GM12878 (cell line): ENCODE data around the gene CITED2. TPM values are rescaled to one million over a fixed set of nuclear protein-coding genes. Genes with fewer than 3 reads are reported as not detected.
"Not testable (repeated sequence)": the region's sequence is repeated elsewhere in the genome, so short reads cannot be mapped to it uniquely, and the experiment has no call there.

Source experiments
- ATAC-seq: fragments of 200-7000 bp; cut with Tn5 transposase; 3 replicates; pipeline ENCODE4 v1.9.1; 2020; ENCODE audit warnings: mild to moderate bottlenecking, moderate library complexity
- BruUV-seq: library from RNA; stranded (reverse); fragments of 400-500 nt; replicated peaks from 2 replicates; lab custom pipeline; 2021; lab: Mats Ljungman, UMichigan
- CTCF ChIA-PET: fragments of 300-600 bp; sonication (Branson Sonifier 250); formaldehyde crosslinking; extraction: SDS; loops from one replicate; lab custom pipeline; 2021; ENCODE audit warnings: inconsistent platforms; lab: Yijun Ruan, JAX
- POLR2A ChIA-PET: fragments of 350-600 bp; formaldehyde crosslinking; extraction: SDS; loops from one replicate; lab custom pipeline; 2021; ENCODE audit warnings: inconsistent platforms; lab: Charles Lee
- RAD21 ChIA-PET: fragments of 300-600 bp; sonication (Branson Sonifier 250); formaldehyde crosslinking; loops from one replicate; lab custom pipeline; 2023; ENCODE audit warnings: antibody characterized with exemption; ENCODE audit not compliant: unreplicated experiment; lab: Charles Lee
- SMC1A ChIA-PET: fragments of 300-600 bp; sonication (Branson Sonifier 250); formaldehyde crosslinking; loops from one replicate; lab custom pipeline; 2023; ENCODE audit not compliant: unreplicated experiment, uncharacterized antibody; lab: Charles Lee
- DNase-seq: peaks from one replicate; pipeline ENCODE4 v3.0.0-alpha.2; 2011; ENCODE audit warnings: low read depth, low spot score
- FAIRE-seq: peaks from 3 replicates; lab custom pipeline; 2011; peaks lifted over from hg19 to GRCh38; lab: Jason Lieb, UNC
- H2AFZ ChIP-seq: 2 replicates; pipeline ENCODE4 v1.6.0; 2011; ENCODE audit warnings: low read depth, low read length, control low read depth; ENCODE audit not compliant: control insufficient read depth
- H3K27ac ChIP-seq: 2 replicates; pipeline ENCODE4 v1.5.1; 2011; ENCODE audit warnings: control low read depth; ENCODE audit not compliant: control insufficient read depth, insufficient read depth
- H3K27me3 ChIP-seq, 2 experiments: replicated peaks in 1 of 2; 2 replicates each; pipeline versions ENCODE4 v1.6.0 to v1.6.1; 2011; ENCODE audit warnings: low read length in 1 of 2; ENCODE audit not compliant: control insufficient read depth in 2 of 2, insufficient read depth in 2 of 2
- H3K36me3 ChIP-seq, 2 experiments: 2 replicates each; pipeline ENCODE4 v1.5.1; 2011; ENCODE audit warnings: low read length in 1 of 2; ENCODE audit not compliant: control insufficient read depth in 2 of 2, insufficient read depth in 2 of 2
- H3K4me1 ChIP-seq: 2 replicates; pipeline ENCODE4 v1.6.1; 2011; ENCODE audit warnings: mild to moderate bottlenecking, low read length, moderate library complexity, mixed read lengths; ENCODE audit not compliant: control insufficient read depth, insufficient read depth
- H3K4me2 ChIP-seq: 2 replicates; pipeline ENCODE4 v1.6.0; 2011; ENCODE audit warnings: control low read depth; ENCODE audit not compliant: control insufficient read depth, insufficient read depth
- H3K4me3 ChIP-seq: fragments of 200-600 bp; sonication (generic); 2 replicates; pipeline ENCODE4 v1.5.1; 2016
- H3K79me2 ChIP-seq: 2 replicates; pipeline ENCODE4 v1.6.0; 2011; ENCODE audit warnings: low read length; ENCODE audit not compliant: control insufficient read depth, insufficient read depth
- H3K9ac ChIP-seq: 2 replicates; pipeline ENCODE4 v1.8.0; 2011; ENCODE audit warnings: low read length, control low read depth, mixed read lengths; ENCODE audit not compliant: control insufficient read depth, insufficient read depth
- H3K9me3 ChIP-seq: replicated peaks from 3 replicates; pipeline ENCODE4 v1.5.1; 2011; ENCODE audit warnings: mild to moderate bottlenecking, low read length; ENCODE audit not compliant: control insufficient read depth, insufficient read depth
- H4K20me1 ChIP-seq: 2 replicates; pipeline ENCODE4 v1.6.0; 2011; ENCODE audit not compliant: control insufficient read depth, insufficient read depth
- CHD2 ChIP-seq: IDR thresholded peaks from 2 replicates; pipeline ENCODE4 v1.6.1; 2011; ENCODE audit warnings: low read depth, low read length, improper control_type of control experiment, borderline replicate concordance
- EED ChIP-seq: sonication (generic); IDR thresholded peaks from 2 replicates; pipeline ENCODE4 v1.6.1; 2016; ENCODE audit warnings: antibody characterized with exemption, low read depth
- GABPA ChIP-seq: IDR thresholded peaks from 2 replicates; pipeline ENCODE4 v1.6.1; 2014; ENCODE audit warnings: antibody characterized with exemption, low read depth, mild to moderate bottlenecking, inconsistent platforms
- IRF4 ChIP-seq: IDR thresholded peaks from 2 replicates; pipeline ENCODE4 v1.6.1; 2011; ENCODE audit warnings: low read depth, low read length
- NR2C2 ChIP-seq: IDR thresholded peaks from 2 replicates; pipeline ENCODE4 v1.6.1; 2011; ENCODE audit warnings: borderline replicate concordance, low read depth; ENCODE audit not compliant: control insufficient read depth, insufficient read length
- RAD21 ChIP-seq: IDR thresholded peaks from 2 replicates; pipeline ENCODE4 v1.6.1; 2011; ENCODE audit warnings: mild to moderate bottlenecking, low read depth, low read length, moderate library complexity; ENCODE audit not compliant: insufficient read depth
- RBBP5 ChIP-seq: fragments of 200-600 bp; sonication (generic); conservative IDR thresholded peaks from 2 replicates; pipeline ENCODE4 v1.6.1; 2016
- RFX5 ChIP-seq: IDR thresholded peaks from 2 replicates; pipeline ENCODE4 v1.6.1; 2011; ENCODE audit warnings: low read depth, low read length, improper control_type of control experiment
- SMAD1 ChIP-seq: fragments of 450-650 bp; IDR thresholded peaks from 2 replicates; pipeline ENCODE4 v1.6.1; 2018; ENCODE audit warnings: mild to moderate bottlenecking, low read depth; ENCODE audit not compliant: partially characterized antibody
- STAT3 ChIP-seq: IDR thresholded peaks from 2 replicates; pipeline ENCODE4 v1.6.1; 2011; ENCODE audit warnings: low read depth, low read length, improper control_type of control experiment
- SUPT20H ChIP-seq: IDR thresholded peaks from 2 replicates; pipeline ENCODE4 v1.6.1; 2011; ENCODE audit warnings: low read depth, mild to moderate bottlenecking, low read length, moderate library complexity, borderline replicate concordance; ENCODE audit not compliant: control insufficient read depth
- TCF12 ChIP-seq: IDR thresholded peaks from 2 replicates; pipeline ENCODE4 v1.6.1; 2011; ENCODE audit warnings: low read depth, mild to moderate bottlenecking, low read length
- WGBS: methylation state at CpG from one replicate; pipeline ENCODE4 v1.1.6; 2016; ENCODE audit warnings: low lambda C conversion rate; ENCODE audit not compliant: insufficient replicate concordance, insufficient coverage; ENCODE audit errors: missing lambda C conversion rate; 5-methylcytosine and 5-hydroxymethylcytosine counted together
- in situ Hi-C: fragments of 300-500 bp; cut with MboI; formaldehyde crosslinking; loops from 9 replicates; pipeline ENCODE4 v1.14.3; 2018; ENCODE audit warnings: mixed read lengths
- intact Hi-C: fragments of 100-400 bp; cut with micrococcal nuclease; formaldehyde crosslinking; loops from one replicate; pipeline ENCODE4 v1.14.2; 2022; ENCODE audit not compliant: unreplicated experiment
- polyA plus RNA-seq, 11 experiments: library from polyadenylated mRNA; depleted of rRNA in 4 of 11; unstranded in 6 of 11; stranded (reverse) in 5 of 11; fragments of >200 nt; fragmentation: Nextera tagmentation in 4 of 11; fragmentation: Illumina TruSeq in 1 of 11; extraction: Ambion mirVana in 4 of 11; extraction: Trizol in 1 of 11; gene quantifications; 1 replicate in 1 of 11; 2 replicates in 10 of 11; pipeline versions ENCODE4 v1.2.1 to v1.2.3, GENCODE V29; 2011 to 2016; ENCODE audit warnings: inconsistent platforms in 2 of 11, missing spikeins in 2 of 11, low read depth in 1 of 11
- total RNA-seq, 4 experiments: library from RNA; depleted of rRNA in 3 of 4; stranded (reverse); fragments of >200 nt in 3 of 4; fragmentation: Illumina TruSeq in 1 of 4; extraction: Trizol in 1 of 4; gene quantifications; 2 replicates each; pipeline versions ENCODE4 v1.2.1 to v1.2.3, GENCODE V29; 2013 to 2021
- TF ChIP-seq, protein P1 (sequence below): fragments of 450-650 bp; IDR thresholded peaks from 2 replicates; pipeline ENCODE4 v1.6.1; 2014; ENCODE audit warnings: mild to moderate bottlenecking

The CITED2 gene
- total and polyA plus RNA-seq, 10 of the 15 experiments (the other 5 are each of a cell fraction or from before 2014, with no cell fraction given) = 0.08 to 20.0 (median 7.3) TPM

DNA sequence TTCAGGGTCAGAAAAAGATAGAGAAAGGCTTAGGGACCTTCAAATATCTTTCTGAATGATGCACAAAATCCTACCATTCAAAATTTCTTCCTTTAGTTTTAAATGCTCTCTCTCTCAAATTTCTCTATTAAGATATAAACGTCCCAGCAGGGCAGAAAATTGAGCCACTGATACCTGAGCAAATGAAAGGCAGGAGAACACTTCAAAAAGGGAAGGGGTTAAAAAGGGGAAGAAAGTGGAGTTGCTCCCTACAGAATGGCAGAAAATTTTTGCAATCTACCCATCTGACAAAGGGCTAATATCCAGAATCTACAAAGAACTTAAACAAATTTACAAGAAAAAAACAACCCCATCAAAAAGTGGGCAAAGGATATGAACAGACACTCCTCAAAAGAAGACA lies 11.3 kb downstream of the CITED2 start:
- in situ Hi-C loops, H3K36me3 ChIP-seq, H3K27ac ChIP-seq, H3K9ac ChIP-seq, H3K4me1 ChIP-seq, H3K79me2 ChIP-seq, H3K4me3 ChIP-seq, POLR2A ChIA-PET, H3K9me3 ChIP-seq, H2AFZ ChIP-seq, H3K4me2 ChIP-seq, FAIRE-seq, H3K27me3 ChIP-seq, DNase-seq, ATAC-seq, BruUV-seq, H4K20me1 ChIP-seq: not testable (repeated sequence)
- ChIA-PET CTCF (interaction anchor here (0.7 to 4.9 kb wide), 3 partner anchors 72 to 142 kb away, joined by 3 to 75 read pairs (median 5); no protein-coding TSS in a partner anchor), RAD21 (interaction anchor here (4.6 kb wide), 1 partner anchor 144 kb away, joined by 49 read pairs; no protein-coding TSS in a partner anchor), SMC1A (interaction anchor here (1.3 to 4.6 kb wide), 4 partner anchors 18 to 144 kb away, joined by 4 to 83 read pairs (median 7); no protein-coding TSS in a partner anchor)
- intact Hi-C loops = loop anchor here (10.0 kb wide), 1 partner anchor 328 kb away; no protein-coding TSS in a partner anchor
- WGBS = 69% methylated on average over 1 of the region's 1 CpG

DNA sequence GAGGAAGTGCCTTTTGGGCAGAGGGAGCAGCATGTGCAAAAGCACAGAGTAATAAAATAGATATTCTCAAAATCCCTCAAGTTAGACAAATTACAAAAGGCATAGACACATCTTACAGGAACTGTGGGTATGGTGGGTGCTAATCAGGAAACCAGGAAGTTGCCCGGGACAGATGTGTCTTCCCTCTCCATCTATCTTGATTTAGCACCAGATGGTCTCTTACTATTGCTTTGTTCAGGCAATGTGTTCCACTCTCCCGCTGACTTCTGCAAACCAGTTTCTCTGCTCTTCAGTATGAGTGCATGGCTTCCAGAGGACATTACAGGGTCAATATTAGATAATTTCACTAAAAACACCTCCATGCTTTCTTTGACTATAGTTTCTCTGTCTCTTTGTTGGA lies 13.2 kb downstream of the CITED2 start:
- H2AFZ ChIP-seq = no peak overlapping the region
- no TSS peak for BruUV-seq
- no peaks in the 10 kb centered on the region; the same call in 2 of the 3 replicates for H3K9me3 ChIP-seq
- intact Hi-C loops = loop anchor here (10.0 kb wide), 1 partner anchor 326 kb away; no protein-coding TSS in a partner anchor
- no peaks in the 10 kb centered on the region for H4K20me1 ChIP-seq
- SMC1A ChIA-PET = interaction anchor here (0.6 to 4.6 kb wide), 10 partner anchors 8 to 1257 kb away, joined by 3 to 83 read pairs (median 5); partner anchors contain the start of gene CITED2
- H3K27ac ChIP-seq = no peak overlapping the region
- RAD21 ChIA-PET = interaction anchor here (1.0 to 4.6 kb wide), 6 partner anchors 13 to 545 kb away, joined by 3 to 49 read pairs (median 8); partner anchors contain the start of gene CITED2
- DNase-seq (no peak), ATAC-seq (no peak), FAIRE-seq (no peak)
- POLR2A ChIA-PET = no interaction called here
- H3K9ac ChIP-seq = no peak overlapping the region
- no peaks in the 10 kb centered on the region for H3K79me2 ChIP-seq
- no peak overlapping the region for H3K4me2 ChIP-seq
- in situ Hi-C loops = no loop called here
- TF ChIP-seq EED = no peak
- no peak for TF ChIP-seq RFX5
- TF ChIP-seq GABPA = no peak
- no peak for TF ChIP-seq NR2C2
- TF ChIP-seq IRF4 = no peak
- TF ChIP-seq, protein P1, sequence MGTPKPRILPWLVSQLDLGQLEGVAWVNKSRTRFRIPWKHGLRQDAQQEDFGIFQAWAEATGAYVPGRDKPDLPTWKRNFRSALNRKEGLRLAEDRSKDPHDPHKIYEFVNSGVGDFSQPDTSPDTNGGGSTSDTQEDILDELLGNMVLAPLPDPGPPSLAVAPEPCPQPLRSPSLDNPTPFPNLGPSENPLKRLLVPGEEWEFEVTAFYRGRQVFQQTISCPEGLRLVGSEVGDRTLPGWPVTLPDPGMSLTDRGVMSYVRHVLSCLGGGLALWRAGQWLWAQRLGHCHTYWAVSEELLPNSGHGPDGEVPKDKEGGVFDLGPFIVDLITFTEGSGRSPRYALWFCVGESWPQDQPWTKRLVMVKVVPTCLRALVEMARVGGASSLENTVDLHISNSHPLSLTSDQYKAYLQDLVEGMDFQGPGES = no peak
- no peak for TF ChIP-seq SUPT20H
- no peak for TF ChIP-seq SMAD1
- no peak for TF ChIP-seq RAD21
- no peak for TF ChIP-seq RBBP5
- no peak for TF ChIP-seq TCF12
- TF ChIP-seq CHD2 = no peak
- no peak for TF ChIP-seq STAT3
- no peak overlapping the region for H3K4me3 ChIP-seq
- no peaks in the 10 kb centered on the region for H3K27me3 ChIP-seq
- no peaks in the 10 kb centered on the region for H3K4me1 ChIP-seq
- CTCF ChIA-PET = interaction anchor here (1.1 to 4.9 kb wide), 7 partner anchors 25 to 545 kb away, joined by 4 to 75 read pairs (median 6); no protein-coding TSS in a partner anchor
- H3K36me3 ChIP-seq = no peaks in the 10 kb centered on the region
- WGBS = 51% methylated on average over 2 of the region's 2 CpGs
